Vagina (tissue), 2 donors: ENCODE measurements around the gene BUD23. TPM values are rescaled to one million over a fixed set of nuclear protein-coding genes. Genes with fewer than 3 reads are reported as not detected.

ENCODE experiments used
- DNase-seq, 2 donors: peaks; one replicate each; pipeline ENCODE4 v3.0.0-alpha.2; 2017; ENCODE audit errors: extremely low spot score in 2 of 2
- H3K27ac ChIP-seq: fragments of 200-600 bp; sonication (generic); one replicate; pipeline ENCODE4 v1.5.1; 2019
- H3K27me3 ChIP-seq: fragments of 200-600 bp; sonication (generic); one replicate; pipeline ENCODE4 v1.5.1; 2019
- H3K36me3 ChIP-seq, 2 donors: fragments of 200-600 bp; sonication (generic); one replicate each; pipeline ENCODE4 v1.5.1; 2017 to 2019
- H3K4me1 ChIP-seq: fragments of 200-600 bp; sonication (generic); one replicate; pipeline ENCODE4 v1.5.1; 2019
- H3K4me3 ChIP-seq, 2 donors: fragments of 200-600 bp; sonication (generic); 1 replicate in 1 of 2; 2 replicates in 1 of 2; pipeline ENCODE4 v1.5.1; 2016 to 2019
- H3K9me3 ChIP-seq: fragments of 200-600 bp; sonication (generic); one replicate; pipeline ENCODE4 v1.5.1; 2019
- CTCF ChIP-seq, 3 experiments: fragments of 450-650 bp in 2 of 3; fragments of 200-600 bp in 1 of 3; sonication (generic) in 1 of 3; IDR thresholded peaks; one replicate each; pipeline ENCODE4 v1.5.1; 2017 to 2019; ENCODE audit warnings: antibody characterized with exemption in 3 of 3, mild to moderate bottlenecking in 2 of 3, moderate library complexity in 2 of 3
- POLR2A ChIP-seq, 2 donors: fragments of 450-650 bp; IDR thresholded peaks; one replicate each; pipeline ENCODE4 v1.6.1; 2017; ENCODE audit warnings: antibody characterized with exemption in 2 of 2, mild to moderate bottlenecking in 2 of 2, moderate library complexity in 2 of 2
- POLR2AphosphoS5 ChIP-seq, 2 donors: sonication (generic); formaldehyde crosslinking; IDR thresholded peaks; one replicate each; pipeline ENCODE4 v1.9.0; 2017; ENCODE audit warnings: antibody characterized with exemption in 2 of 2, mild to moderate bottlenecking in 2 of 2, low read depth in 1 of 2; ENCODE audit not compliant: insufficient read depth in 1 of 2
- intact Hi-C: fragments of 100-400 bp; cut with DNase I; formaldehyde crosslinking; loops from one replicate; pipeline ENCODE4 v1.15.1; 2023
- total RNA-seq: library from RNA; depleted of rRNA; stranded (reverse); fragments of >200 nt; gene quantifications from one replicate; pipeline ENCODE4 v1.2.3, GENCODE V29; 2016

The BUD23 gene
- total RNA-seq, 1 donor from 2014 or later = 49.8 TPM

GRCh38 chr7:73642834-73643233, 40.6 kb upstream of the BUD23 start:
- peaks cover under 1% of the 10 kb centered on the region for H3K4me1 ChIP-seq
- no peak overlapping the region for H3K4me3 ChIP-seq
- no peaks in the 10 kb centered on the region for H3K27me3 ChIP-seq
- H3K36me3 ChIP-seq = no peaks in the 10 kb centered on the region
- H3K9me3 ChIP-seq = no peaks in the 10 kb centered on the region
- DNase-seq = no peak
- no peak overlapping the region for H3K27ac ChIP-seq
- TF ChIP-seq POLR2A (IDR thresholded peaks at IDR 0.05) = no peak
- TF ChIP-seq CTCF (IDR thresholded peaks at IDR 0.05) = no peak
- TF ChIP-seq POLR2AphosphoS5 (IDR thresholded peaks at IDR 0.05; ENCODE audit: insufficient read depth in 1 of 2, low read depth in 1 of 2) = no peak
- intact Hi-C loops = no loop called here

GRCh38 chr7:73644688-73645286, 38.6 kb upstream of the BUD23 start:
- no peaks in the 10 kb centered on the region for H3K36me3 ChIP-seq
- H3K27me3 ChIP-seq = no peaks in the 10 kb centered on the region
- DNase-seq = no peak
- no peaks in the 10 kb centered on the region for H3K9me3 ChIP-seq
- intact Hi-C loops = no loop called here
- no peak overlapping the region for H3K4me3 ChIP-seq
- TF ChIP-seq CTCF (IDR thresholded peaks at IDR 0.05) (no peak), POLR2A (IDR thresholded peaks at IDR 0.05) (no peak), POLR2AphosphoS5 (IDR thresholded peaks at IDR 0.05; ENCODE audit: insufficient read depth in 1 of 2, low read depth in 1 of 2) (no peak)
- H3K4me1 ChIP-seq = peaks cover 7% of the 10 kb centered on the region
- H3K27ac ChIP-seq = no peak overlapping the region

DNA sequence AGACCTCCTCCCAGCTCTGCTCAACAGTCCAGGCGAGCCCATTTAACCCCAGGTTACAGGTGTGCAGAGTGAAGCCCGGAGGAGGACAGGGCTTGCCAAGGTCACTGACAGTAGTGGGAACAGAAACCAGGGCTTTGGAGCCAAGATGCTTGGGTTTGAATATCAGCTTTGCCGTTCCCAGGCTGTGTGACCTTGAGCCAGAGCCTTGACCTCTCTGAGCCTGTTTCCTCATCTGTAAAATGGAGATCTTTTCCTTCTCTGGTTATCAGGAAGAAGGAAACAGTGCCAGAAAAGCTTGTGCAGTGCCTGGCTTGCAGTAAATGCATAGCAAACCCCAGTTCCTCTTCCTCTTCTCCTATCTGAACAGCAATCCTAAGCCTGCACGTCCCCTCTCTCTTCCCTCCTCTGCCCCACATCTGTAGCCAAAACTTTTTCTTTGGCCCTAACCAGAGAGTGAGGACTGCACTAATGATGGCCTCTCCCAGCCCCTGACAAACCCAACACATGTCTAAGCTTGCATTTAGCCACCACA, 37.7 kb upstream of the BUD23 start:
- Histone ChIP-seq H3K4me3 (no peak overlapping the region), H3K27ac (no peak overlapping the region), H3K4me1 (peaks cover 7% of the 10 kb centered on the region), H3K9me3 (no peaks in the 10 kb centered on the region), H3K27me3 (no peaks in the 10 kb centered on the region), H3K36me3 (no peaks in the 10 kb centered on the region)
- TF ChIP-seq POLR2AphosphoS5 (IDR thresholded peaks at IDR 0.05; ENCODE audit: insufficient read depth in 1 of 2, low read depth in 1 of 2) (no peak), CTCF (IDR thresholded peaks at IDR 0.05) (no peak), POLR2A (IDR thresholded peaks at IDR 0.05) (no peak)
- no peak for DNase-seq
- intact Hi-C loops = no loop called here

- Histone ChIP-seq H3K36me3 (no peaks in the 10 kb centered on the region), H3K9me3 (no peaks in the 10 kb centered on the region), H3K27ac (no peak overlapping the region), H3K4me1 (peaks cover 7% of the 10 kb centered on the region), H3K27me3 (no peaks in the 10 kb centered on the region), H3K4me3 (peak overlapping the region in 1 of 2 donors; percentile 40)
- no peak for TF ChIP-seq POLR2A (IDR thresholded peaks at IDR 0.05)
- TF ChIP-seq POLR2AphosphoS5 (IDR thresholded peaks at IDR 0.05; ENCODE audit: insufficient read depth in 1 of 2, low read depth in 1 of 2) = no peak
- TF ChIP-seq CTCF (IDR thresholded peaks at IDR 0.05) = no peak
- no peak for DNase-seq
- intact Hi-C loops = no loop called here
Observed at GRCh38 chr7:73646785-73647724, 36.3 kb upstream of the BUD23 start.
